GM19351 (cell line): ENCODE results near the gene COPS9.

ENCODE experiments used
- ATAC-seq: cut with Tn5 transposase; IDR thresholded peaks from one replicate; pipeline ENCODE4 v1.9.1; 2021; ENCODE audit warnings: mild to moderate bottlenecking, moderate library complexity; ENCODE audit not compliant: unreplicated experiment

The COPS9 gene

DNA sequence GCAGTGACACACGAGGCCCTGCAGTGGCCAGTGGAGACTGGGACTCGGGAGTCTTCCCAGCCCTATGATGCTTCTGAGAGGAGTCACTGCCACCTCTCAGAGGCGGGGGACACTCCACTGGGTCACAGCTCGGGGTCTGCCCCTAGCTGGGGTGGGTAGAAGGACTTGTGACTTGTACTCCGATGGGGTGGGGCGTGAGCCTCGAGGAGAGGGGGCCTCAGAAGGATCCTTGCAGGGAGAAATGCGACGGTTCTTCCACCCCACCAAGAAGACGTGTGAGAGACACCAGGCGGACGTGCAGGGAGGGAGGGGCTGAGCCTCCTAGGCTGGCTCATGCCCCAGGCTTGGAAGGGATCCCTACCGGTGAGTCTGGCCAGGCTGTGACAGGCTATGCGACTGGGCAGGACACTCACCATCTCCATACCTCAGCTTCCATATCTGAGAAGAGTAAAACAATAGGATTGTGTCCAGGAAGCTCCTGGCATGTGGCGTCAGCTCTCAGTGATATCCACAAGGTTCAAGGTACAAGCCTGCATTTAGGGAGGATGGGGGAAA lies 15.4 kb upstream of the COPS9 start:
- no peak for ATAC-seq

DNA sequence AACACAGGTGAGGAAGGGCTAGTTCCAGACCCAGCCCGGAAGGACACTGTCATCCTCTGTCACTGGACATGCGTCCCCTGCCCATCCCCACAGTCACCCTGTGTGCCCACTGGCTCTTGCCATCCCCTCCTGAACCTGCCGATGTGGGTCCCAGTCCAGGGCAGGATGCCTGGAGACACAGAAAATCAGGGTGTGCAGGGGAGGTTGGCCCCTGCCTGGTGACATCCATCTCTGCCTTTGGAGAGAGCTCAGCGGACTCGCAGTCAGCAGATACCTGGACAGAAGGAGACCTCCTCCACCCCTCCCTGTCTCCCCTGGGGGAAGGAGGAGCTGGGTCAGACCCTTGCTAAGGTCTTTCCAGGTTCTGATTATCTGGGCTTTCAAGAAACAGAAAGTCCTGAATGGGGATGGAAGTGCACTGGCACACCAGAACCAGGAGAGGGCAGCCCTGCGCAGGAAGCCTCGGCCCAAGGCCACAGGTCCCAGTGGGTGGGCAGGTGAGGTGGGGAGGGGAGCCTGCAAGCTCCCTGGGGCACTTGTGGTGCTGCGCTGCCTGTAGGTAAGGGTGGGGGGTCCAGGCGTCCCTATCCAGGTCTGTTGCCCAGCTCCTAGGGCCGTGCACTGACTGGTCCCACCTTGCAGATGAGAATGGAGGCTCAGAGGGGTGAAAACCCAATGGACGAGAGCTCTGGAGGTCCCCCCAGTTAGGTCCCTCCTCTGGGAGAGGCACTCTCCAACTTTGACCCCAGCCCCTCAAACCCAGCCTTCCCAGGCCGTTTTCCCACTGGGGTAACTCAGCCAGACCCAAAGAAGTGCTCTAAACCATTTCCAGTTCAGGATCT lies 14.1 kb upstream of the COPS9 start:
- no peak for ATAC-seq

DNA sequence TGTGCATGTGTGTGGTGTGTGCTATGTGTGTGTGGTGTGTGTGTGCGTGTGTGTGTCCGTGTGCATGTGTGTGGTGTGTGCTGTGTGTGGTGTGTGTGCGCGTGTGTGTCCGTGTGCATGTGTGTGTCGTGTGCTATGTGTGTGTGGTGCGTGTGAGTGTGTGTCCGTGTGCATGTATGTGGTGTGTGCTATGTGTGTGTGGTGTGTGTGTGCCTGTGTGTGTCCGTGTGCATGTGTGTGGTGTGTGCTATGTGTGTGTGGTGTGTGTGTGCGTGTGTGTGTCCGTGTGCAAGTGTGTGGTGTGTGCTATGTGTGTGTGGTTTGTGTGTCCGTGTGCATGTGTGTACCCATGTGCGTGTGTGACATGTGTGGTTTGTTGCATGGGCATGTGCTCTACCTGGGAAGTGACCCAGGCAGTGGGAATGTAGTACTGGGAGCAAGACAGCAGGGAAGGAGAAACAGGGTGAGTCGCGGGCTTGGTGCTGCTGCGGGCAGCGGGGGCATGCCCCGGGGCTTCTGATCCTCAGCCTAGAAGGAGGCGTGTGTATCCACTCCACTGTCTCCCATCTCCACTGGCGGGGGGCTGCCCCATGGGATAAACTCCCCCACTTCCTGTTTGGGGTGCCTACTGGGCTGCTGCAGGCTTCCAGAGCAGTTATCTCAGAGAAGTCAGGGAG lies 11.9 kb upstream of the COPS9 start:
- ATAC-seq, result no peak

DNA sequence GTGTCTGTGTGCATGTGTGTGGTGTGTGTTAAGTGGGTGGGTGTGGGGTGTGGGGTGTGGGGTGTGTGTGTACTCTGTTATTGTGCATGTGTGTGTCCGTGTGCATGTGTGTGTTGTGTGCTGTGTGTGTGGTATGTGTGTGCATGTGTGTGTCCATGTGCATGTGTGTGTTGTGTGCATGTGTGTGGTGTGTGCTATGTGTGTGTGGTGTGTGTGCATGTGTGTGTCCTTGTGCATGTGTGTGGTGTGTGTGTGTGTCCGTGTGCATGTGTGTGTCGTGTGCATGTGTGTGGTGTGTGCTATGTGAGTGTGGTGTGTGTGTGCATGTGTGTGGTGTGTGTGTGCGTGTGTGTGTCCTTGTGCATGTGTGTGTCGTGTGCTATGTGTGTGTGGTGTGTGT lies 11.3 kb upstream of the COPS9 start:
- no peak for ATAC-seq

DNA sequence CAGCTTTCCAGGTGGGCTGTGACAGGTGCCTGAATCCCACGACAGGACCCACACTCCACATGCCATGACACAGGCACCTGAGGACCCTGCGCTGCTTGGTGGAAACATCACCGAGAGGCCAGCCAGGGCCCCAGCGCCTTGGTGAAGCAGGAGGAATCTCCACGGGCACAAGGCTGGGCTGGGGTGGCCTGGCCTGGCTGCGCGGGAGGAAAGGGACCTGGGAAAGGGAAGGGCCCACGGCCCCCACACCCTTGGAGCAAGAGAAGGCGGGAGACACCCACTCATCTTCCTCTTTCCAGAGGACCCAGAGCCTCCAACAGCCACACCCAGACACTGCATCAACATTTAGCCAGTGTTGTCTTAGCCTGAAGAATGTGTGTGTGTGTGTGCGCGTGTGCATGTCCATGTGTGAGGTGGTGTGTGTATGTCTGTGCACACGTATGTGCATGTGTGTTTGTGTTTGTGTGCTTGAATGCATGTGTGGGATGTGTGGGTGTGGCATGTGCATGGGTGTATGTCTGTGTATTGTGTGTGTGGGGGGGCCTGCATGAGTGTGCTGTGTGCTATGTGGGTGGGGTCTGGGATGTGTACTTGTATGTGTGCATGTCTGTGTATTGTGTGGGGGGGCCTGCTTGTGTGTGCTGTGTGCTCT lies 10.6 kb upstream of the COPS9 start:
- no peak for ATAC-seq

DNA sequence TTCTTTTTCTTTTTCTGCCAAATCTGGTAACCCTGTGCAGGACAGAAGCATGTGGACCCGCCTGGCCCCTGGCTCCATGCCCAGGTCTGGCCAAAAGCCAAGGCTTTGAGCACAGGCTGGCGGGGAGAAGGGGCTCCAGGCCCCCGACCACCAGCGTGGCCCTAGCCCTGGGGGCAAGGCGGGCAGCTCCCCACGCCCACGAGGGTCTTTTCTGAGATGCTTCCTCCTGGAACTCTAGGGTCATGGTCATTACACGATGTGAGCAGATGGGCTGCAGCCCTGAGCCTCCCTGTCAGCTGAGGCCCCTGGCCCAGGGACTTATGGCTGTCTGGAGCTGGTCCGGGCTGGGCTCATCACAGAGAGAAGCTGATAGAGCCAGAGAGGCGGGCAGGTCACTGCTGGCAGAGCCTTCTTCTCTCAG lies 10.0 kb upstream of the COPS9 start:
- no peak for ATAC-seq

DNA sequence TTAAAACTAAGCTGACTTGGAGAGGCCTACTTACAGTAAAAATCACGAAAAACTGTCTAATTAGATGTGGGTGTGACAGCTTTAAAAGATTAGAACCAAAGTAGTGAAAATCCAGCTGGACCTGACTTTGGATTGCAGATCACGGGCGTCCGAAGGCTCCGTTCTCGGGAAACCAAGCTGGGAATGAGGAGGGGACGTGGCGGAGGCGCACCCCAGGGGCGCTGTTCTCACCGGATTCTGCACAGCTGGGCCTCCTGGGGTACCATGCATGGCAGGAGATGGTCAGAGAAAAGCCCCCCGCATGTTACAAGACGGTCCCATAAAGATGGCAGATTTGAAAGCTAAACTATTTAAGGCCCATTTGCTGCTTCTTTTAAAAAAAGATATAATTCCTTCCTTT lies 9.4 kb upstream of the COPS9 start:
- no peak for ATAC-seq

DNA sequence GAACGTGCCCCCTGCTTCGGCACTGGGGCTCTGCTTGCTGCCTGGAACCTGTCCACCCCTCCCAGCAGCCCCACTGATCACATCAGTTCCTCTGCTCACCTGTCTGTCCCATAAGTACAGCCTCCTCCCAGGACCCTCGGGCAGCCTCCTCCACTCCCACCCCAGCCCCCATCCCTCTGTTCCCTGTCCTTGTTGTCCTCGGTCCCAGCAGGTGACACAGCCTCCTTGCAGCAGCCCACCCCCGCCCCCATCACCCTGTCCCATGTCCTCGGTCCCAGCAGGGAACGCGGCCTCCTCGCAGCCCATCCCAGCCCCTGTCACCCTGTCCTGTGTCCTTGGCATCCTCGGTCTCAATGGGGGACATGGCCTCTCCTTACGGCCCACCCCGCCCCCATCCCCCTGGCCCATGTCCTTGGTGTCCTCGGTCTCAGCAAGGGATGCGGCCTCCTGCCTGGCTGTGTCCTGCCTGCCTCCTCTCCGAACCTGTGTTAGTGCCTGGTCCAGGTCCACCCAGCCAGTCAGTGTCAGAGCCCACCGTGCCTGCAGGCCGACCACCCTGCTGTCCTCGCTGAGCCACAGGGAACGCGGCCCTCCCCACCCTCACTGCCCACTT lies 8.7 kb upstream of the COPS9 start:
- no peak for ATAC-seq

DNA sequence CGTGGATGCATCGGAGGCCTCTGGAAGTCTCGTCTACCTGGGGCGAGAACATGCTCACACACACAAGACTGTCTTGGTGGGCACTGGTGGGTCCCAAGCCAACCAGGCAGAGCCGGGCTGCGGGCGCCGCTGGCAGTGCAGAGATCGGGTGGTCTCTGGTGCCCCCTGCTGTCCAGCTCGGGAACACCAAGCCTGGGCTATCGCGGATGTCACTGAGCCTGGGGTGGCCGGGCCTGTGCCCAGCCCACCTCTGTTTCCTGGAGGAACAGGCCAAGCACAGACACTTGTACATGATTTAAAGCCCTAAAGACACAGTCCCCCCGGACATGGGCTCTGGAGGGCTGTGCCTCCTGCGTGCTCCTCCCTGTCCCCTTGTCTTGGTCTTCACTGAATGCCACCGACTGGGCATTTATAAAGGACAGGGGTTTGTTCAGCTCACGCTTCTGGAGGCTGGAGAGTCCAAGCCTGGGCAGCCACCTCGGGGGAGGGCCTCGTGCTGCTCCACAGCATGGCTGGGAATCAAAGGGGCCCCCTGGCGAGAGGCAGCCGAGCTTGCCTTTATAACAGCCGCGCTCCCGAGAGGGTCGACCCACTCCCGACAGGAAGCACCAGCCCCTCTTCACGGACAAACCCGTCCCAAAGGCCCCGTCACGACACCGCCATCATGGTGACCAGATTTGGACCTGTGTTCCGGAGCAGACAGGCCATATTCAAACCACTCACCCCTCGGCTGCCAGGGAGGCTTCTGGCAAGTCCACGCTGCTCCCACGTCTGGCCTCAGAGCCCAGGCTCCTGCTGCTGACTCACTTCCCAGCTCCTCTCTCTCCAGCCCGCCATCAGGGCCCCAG lies 7.9 kb upstream of the COPS9 start:
- ATAC-seq, result peak; percentile 72

DNA sequence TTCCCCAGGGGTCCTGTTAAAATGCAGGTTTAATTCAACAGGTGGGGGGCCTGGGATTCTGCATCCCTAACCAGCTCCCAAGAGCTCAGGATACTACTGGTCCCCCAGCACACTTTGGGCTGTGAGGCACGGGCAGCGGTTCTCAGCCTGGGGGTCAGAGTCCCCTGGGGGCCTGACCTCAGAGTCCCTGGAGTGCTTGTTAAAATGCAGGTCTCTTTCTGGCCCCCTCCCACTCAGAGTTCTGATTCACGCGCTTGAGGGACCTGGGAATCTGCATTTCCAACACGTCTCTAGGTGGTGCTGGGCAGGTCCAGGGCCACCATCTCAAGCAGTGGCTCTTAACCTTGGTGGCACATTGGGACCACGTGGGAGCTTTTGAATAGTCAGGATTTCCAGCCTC lies 7.2 kb upstream of the COPS9 start:
- ATAC-seq, result no peak

DNA sequence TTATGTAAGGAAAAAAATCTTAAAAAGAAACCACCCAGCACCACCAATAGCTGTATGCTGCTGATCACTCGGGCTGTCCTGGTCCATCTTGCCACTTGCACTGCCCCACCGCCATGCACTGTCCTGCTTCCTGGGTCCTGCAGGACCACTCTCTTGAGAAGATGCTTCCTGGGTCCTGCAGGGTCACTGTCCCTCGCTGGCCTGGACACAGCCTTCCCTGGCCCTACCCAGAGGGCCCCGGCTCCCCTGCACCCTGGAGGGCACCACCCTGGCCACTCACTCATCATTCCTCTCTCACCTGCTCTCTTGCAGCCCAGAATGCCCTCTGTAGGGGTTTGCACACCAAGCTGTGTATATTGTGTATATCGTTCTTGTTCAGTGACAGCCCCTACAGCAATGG lies 6.8 kb upstream of the COPS9 start:
- no peak for ATAC-seq

DNA sequence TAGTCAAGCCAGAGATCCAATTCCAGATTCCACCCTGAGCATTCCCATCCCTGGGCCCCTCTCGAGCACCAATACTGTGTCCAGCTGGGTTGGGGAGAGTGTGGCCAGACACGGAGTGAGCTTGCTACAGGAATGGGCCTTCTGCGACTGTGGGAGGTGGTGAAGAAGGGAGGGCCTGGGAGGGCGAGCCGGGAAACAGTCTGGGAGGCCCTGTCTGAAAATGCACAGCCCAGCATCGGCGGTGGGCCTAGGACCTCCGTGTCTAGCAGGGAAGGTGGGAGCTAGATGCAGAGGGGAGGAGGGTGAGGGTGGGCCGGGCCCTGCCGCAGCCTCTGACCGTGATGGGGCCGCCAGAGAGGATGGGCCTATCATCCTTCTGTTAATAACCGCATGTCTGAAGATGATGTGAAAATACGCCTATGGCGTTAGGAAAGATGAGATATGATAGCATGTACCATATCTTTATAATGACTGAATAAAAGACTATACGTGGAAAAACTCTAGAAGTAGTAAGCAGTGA lies 6.2 kb upstream of the COPS9 start:
- no peak for ATAC-seq

DNA sequence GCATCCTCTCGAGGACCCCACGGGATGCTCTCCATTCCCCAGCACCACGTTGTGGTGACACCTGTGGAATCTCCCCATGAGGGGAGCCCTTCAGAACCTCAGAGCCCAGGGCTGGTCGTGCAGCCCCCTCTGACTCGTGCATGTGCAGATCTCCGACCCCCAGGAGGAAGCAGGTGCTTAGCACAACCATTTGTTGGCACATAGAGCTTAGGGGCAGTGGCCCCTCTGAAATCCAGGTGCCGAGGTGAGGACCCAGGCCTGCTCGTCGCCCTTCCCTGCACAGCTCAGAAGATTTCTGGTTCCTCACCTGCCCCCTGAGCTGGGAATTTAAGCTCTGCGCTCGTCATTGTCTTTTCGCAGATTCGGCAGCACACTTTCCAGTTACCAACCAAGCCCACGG lies 5.6 kb upstream of the COPS9 start:
- ATAC-seq, result no peak

DNA sequence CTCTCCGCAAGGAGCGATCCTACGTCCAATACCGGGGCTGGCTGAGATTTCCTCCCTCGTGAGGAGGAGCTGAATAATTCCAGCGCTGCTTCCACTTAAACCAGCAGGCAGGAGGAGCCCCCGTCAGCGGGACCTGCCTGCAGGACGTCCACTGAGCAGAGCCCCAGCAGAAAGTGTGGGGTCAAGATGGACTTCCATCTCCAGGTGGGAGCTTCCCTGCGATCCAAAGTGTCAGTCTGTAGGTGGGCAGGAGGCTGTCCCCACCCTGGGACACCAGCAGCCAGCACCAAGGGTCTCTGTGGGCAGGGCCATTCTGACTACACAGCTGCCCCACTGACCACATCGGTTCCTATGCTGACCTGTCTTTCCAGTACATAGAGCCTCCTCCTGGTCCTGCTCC lies 4.8 kb upstream of the COPS9 start:
- ATAC-seq, result no peak

DNA sequence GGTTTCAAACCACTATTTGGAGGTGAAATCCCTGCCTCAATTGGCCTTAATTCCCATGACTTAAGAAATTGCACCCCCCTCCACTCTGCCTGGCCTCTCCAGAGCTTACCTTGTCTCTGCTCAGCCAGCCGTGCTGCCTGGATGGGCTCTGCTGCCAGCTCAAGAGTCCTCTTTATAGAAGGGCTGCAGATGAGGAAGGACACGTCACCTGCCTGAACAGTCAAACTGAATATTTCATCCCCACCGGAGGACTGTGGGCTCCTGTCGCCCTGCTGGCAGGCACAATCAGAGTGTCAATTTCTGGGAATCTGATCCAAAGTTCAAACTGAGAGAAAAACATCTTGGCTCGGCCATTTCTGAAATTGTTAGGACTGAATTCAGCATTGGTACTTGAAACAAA lies 4.4 kb upstream of the COPS9 start, which contains the start of gene OTOS:
OTOS (minus strand) TSS at position 148 of the 400 bp plus-strand sequence. CDS start 332 bp downstream, outside the sequence.
- no peak for ATAC-seq

DNA sequence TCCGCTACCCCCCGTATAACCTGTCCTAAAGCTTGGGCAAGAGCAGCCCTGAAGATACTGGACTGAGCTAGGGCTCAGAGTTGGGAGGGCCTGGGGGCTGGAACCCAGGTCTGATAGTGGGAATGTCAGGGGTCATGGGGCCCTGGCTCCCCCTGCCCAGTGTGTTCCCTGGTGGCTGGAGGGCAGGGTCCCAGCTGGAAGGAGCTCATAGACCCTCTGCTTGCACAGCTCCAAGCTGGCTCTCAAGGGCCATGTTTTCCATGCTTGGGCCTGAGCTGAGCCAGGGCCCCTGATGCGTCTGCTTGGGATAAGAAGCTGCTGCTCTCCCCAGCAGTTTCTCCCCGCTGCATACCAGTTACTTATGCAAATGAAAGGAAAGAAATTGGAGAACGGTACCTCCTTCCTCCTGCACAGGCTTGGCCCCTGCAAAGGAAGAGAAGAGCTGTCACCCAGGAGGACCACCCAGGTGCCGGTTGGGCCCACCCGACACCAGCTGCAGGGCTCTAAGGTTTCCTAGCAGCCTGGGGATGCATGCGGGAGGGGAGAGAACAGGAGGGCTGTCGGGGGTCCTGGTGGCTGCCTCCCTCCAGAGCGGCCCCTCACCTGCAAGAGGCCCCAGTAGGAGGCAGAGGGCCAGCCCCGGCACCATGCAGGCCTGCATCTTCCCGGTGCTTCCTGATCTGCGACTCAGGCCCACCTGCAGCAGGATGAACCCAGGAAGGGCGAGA lies 3.7 kb upstream of the COPS9 start:
- no peak for ATAC-seq

DNA sequence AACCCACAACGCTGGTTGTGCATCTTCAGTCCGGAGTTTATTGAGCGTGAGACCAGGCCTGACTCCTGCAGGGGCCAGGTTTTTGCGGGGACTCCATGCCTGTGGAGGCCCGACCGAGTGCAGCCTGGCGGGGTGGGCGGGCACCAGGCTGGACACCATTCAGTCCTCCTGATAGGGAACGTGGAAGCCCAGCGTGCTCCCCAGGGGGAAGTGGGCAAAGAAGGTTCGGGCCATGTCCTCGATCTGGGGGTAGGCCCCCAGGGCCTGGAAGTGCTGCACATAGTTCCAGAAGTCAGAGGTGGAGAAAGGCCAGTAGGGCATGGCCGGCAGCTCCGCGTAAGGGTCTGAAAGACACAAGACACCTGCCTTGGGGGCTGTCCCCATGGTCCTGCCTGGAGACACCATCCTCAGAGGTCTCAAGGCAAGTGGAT lies 2.9 kb upstream of the COPS9 start:
- ATAC-seq, result no peak

DNA sequence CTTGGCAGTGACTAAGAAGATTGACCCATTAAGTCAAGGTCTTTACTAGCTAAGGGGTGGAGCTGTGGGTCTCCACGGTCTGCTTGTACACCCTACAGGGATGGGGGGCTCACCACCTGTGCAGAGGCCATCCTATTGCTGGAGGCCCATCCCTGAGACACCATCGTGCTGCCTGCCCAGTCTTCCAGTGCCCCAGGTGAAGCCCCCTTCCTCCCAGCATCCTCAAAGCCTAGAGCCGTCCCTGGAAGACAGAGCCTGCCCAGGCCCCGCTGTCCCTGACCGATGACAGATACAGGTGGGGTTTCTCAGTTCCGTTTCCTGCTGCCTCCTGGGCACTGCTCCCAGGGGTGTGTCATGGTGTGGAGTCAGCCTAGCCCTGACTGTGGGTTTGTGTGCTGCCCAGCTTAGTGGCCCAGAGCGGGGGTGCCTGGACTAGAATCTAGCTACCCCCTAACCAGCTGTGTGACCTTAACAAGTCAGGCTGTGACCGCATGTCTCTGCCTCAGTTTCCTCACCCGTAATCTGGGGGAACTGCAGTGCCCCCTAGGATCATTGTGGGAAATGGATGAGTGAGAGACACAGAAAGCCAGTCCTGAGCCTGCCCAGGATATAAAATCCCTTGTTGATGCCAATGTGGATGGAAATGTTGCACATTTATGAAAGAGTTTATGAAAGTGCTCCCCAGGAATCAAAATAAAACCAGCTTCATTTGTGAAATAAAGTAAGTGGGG lies 2.3 kb upstream of the COPS9 start:
- no peak for ATAC-seq
